HG02970 (cell line): ENCODE data around the gene PRR12.
A peak's percentile ranks its signal among the peaks of the same experiment; 100 is the strongest.

Experiments
- ATAC-seq: cut with Tn5 transposase; IDR thresholded peaks from one replicate; pipeline ENCODE4 v1.9.1; 2021; ENCODE audit warnings: mild to moderate bottlenecking, moderate library complexity, moderate number of reproducible peaks; ENCODE audit not compliant: unreplicated experiment, low FRiP score

The PRR12 gene

GRCh38 chr19:49640113-49640898 lies 49.3 kb downstream of the PRR12 start, which contains the start of gene RRAS:
Gene RRAS (minus strand): TSS chr19:49640143. CDS start chr19:49640098, 45 bp downstream.
- ATAC-seq: peak; percentile 51

- ATAC-seq: peak; percentile 60
Observed at GRCh38 chr19:49641688-49642491, 50.9 kb downstream of the PRR12 start, which contains the start of gene SCAF1. Gene SCAF1 (plus strand): TSS chr19:49642209. CDS start chr19:49645027, 2,818 bp downstream.

- ATAC-seq: no peak
Observed at GRCh38 chr19:49642492-49643035, 51.6 kb downstream of the PRR12 start.

- ATAC-seq: no peak
Observed at GRCh38 chr19:49643466-49643865, 52.5 kb downstream of the PRR12 start.

GRCh38 chr19:49645592-49645991 lies 54.6 kb downstream of the PRR12 start:
- ATAC-seq: no peak

GRCh38 chr19:49645995-49646394 lies 55.0 kb downstream of the PRR12 start:
- no peak for ATAC-seq

- ATAC-seq: no peak
Observed at GRCh38 chr19:49646586-49646985, 55.6 kb downstream of the PRR12 start.

- no peak for ATAC-seq
Observed at GRCh38 chr19:49651029-49651819, 60.2 kb downstream of the PRR12 start.

- no peak for ATAC-seq
Observed at GRCh38 chr19:49651820-49652550, 61.0 kb downstream of the PRR12 start.

- ATAC-seq: no peak
Observed at GRCh38 chr19:49652551-49653465, 61.8 kb downstream of the PRR12 start.

GRCh38 chr19:49653466-49653806 lies 62.5 kb downstream of the PRR12 start:
- no peak for ATAC-seq

- ATAC-seq: no peak
Observed at GRCh38 chr19:49654581-49654980, 63.6 kb downstream of the PRR12 start.

GRCh38 chr19:49655570-49656455 lies 64.8 kb downstream of the PRR12 start:
- no peak for ATAC-seq

GRCh38 chr19:49656456-49657109 lies 65.6 kb downstream of the PRR12 start:
- ATAC-seq: no peak

- ATAC-seq: no peak
Observed at GRCh38 chr19:49657493-49658138, 66.6 kb downstream of the PRR12 start.

GRCh38 chr19:49658139-49658517 lies 67.1 kb downstream of the PRR12 start:
- ATAC-seq: no peak
